GM12874 (cell line): ENCODE results near the gene DZIP1L.
A peak's percentile ranks its signal among the peaks of the same experiment; 100 is the strongest.

Experiments
- TF ChIP-seq, protein P1 (sequence below): IDR thresholded peaks from 2 replicates; pipeline ENCODE4 v1.5.1; 2011; ENCODE audit warnings: low read depth, mild to moderate bottlenecking, control low read depth, low read length, moderate library complexity; ENCODE audit not compliant: insufficient read depth

The DZIP1L gene

DNA sequence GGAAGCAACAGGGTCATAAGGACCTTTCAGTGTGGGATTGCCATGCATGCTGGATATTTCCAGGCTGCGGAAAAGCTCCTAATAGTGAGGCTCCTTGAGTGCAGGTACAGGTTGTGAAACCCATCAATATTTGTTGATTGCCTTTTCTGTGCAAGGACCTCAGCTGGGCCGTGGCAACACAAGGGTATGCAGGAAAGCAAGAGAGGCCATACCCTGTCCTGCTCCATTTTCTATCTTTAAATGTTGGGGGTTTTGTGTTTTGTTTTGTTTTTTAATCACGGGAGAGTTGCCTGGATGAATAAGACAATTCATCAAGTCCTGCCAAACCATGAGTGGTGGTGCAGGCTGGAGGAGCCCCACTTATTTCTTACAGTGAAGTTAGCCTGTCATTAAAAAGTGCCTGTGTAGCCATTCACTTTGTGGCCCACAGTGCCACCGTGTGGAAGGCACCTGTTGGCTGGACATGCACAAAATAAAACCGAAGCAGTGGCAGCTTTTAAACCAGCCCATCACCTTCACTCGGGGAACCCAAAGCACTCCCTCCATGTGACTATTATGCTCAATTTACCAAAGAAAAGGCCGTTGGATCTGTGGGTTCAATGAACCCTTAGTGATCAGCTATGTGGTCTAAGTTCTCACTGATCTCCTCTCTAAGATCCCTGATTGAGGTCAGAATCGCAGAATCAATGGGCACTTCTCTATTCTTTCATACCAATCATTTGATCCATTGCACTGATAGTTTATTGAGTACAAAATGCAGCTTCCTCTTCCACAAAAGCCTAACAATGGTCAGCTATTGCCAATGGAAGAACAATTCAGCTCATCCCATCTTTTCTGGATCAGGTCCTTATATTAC is 63.2 kb downstream of the DZIP1L start:
- TF ChIP-seq, protein P1, sequence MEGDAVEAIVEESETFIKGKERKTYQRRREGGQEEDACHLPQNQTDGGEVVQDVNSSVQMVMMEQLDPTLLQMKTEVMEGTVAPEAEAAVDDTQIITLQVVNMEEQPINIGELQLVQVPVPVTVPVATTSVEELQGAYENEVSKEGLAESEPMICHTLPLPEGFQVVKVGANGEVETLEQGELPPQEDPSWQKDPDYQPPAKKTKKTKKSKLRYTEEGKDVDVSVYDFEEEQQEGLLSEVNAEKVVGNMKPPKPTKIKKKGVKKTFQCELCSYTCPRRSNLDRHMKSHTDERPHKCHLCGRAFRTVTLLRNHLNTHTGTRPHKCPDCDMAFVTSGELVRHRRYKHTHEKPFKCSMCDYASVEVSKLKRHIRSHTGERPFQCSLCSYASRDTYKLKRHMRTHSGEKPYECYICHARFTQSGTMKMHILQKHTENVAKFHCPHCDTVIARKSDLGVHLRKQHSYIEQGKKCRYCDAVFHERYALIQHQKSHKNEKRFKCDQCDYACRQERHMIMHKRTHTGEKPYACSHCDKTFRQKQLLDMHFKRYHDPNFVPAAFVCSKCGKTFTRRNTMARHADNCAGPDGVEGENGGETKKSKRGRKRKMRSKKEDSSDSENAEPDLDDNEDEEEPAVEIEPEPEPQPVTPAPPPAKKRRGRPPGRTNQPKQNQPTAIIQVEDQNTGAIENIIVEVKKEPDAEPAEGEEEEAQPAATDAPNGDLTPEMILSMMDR = peak; percentile 74

DNA sequence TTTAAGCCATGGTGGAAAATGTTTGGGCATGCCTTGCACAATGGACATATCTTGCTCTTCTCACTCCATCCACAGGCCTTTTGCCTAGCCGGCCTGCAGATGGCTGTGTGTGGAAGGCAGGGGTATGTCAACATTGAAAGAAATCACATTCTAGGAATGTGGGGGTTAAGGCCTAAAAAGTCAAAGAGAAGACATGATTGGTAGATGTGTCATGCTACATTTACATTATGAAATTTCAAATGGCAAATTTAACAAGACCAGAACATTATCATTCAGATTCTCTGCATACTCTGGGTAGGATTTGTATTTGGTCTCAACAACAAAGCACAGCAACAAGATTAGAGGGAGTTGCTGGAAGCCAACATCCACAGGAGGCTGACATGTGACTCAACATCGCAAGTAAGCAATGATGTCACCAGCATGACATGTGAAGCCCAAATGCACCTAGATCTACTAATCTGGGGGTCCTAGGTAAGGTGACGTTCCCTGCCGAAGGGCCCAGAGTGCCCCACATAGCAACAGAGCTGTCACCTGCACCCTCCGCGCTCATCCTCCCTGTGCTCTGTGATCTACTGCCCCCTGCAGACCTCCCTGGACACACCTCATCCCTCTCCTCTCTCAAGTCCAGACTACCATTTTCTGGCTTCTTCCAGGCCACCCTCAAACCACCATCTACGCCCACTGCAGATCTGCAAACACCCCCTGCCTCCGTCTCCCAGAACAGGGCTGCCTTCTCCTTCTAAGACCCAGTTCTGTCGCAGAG is 66.1 kb downstream of the DZIP1L start:
- TF ChIP-seq, protein P1 = no peak

- TF ChIP-seq, protein P1 = no peak
These were observed 67.7 kb downstream of the DZIP1L start for GRCh38 chr3:138047596-138048158.

GRCh38 chr3:138046955-138047354 is 68.5 kb downstream of the DZIP1L start:
- TF ChIP-seq, protein P1 = no peak

DNA sequence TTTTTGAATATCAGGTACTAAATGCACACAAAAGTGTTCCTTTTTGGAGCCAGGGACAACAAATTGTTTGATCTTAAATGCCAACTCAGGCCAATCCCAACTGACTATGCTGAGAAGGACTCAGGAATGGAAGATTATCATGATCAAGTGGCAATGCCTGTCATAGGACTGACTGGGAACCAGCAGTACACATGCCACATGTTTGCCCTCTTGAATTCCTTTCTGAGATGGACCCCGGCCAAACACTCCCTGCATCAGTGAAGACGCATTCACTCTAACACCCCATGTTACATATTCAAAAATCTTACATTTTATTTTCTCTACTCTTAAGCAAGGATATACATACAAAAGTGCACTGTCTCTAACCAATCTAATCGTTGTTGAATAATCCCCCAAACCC is 69.3 kb downstream of the DZIP1L start:
- TF ChIP-seq, protein P1 = no peak

DNA sequence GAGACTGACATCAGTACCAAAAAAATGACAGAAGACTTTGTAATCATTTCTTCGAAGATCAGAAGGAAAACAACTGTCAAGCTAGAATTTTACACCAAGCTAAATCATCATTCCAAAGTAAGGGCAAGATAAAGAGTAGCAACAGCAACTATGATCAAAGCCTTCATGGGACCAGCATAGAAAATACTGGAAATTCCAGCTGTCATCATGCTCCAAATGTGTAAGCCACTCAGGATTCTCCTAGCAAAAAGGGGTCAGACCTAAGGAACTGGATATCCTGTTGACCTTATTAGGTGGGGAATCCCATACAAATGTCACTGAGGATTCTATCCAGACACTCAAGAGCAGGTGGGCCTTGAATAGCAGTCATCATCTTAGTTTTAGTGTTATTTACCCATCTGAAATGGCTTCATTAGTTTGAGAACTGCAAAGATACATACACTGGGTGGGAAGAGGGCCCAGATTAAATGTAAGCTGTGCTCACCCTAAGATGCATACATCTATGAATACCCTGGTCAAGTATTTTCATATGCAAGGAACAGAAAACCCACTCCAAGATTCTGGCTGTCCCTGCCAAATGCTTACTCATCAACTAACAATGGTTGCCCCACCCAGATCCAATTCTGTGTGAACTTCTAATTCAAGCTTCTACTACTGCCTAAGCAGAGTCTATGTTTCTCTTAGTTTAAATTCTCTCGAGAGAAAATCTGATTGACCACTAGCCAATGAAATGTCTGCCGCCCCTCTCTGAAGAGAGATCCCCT is 72.0 kb downstream of the DZIP1L start:
- TF ChIP-seq, protein P1 = no peak
